NB4 (cell line): ENCODE measurements around the gene SLC2A3.

Source experiments
- POLR2A ChIP-seq: IDR thresholded peaks from 2 replicates; pipeline ENCODE4 v1.6.1; 2011; ENCODE audit warnings: mild to moderate bottlenecking; ENCODE audit not compliant: insufficient read length; ENCODE audit errors: extremely low read depth
- TF ChIP-seq, protein P1 (sequence below): IDR thresholded peaks from one replicate; pipeline ENCODE4 v1.5.1; 2012; ENCODE audit warnings: low read depth, low read length
- TF ChIP-seq, protein P2 (sequence below): IDR thresholded peaks from 2 replicates; pipeline ENCODE4 v1.6.1; 2011; ENCODE audit warnings: low read depth, low read length

DNA sequence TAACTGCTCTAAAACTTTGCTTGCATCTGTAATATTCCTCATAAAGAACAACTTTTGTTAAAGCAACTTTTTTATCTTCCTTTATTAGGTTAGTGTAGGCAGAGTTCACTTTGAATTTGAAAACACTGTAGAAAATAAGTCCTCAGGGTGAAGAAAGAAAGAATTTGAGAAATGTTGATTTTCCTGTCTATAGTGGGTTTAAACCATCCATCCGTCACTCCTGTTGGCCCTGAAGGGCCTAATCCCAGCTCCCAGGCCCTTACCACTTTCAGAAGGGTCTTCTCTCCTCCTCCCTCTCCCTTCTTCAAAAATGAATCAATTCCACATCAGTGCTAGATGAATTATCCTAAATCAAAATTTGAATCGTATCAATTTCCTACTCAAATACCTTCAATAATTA lies 4.9 kb upstream of the SLC2A3 start:
- TF ChIP-seq, protein P1, sequence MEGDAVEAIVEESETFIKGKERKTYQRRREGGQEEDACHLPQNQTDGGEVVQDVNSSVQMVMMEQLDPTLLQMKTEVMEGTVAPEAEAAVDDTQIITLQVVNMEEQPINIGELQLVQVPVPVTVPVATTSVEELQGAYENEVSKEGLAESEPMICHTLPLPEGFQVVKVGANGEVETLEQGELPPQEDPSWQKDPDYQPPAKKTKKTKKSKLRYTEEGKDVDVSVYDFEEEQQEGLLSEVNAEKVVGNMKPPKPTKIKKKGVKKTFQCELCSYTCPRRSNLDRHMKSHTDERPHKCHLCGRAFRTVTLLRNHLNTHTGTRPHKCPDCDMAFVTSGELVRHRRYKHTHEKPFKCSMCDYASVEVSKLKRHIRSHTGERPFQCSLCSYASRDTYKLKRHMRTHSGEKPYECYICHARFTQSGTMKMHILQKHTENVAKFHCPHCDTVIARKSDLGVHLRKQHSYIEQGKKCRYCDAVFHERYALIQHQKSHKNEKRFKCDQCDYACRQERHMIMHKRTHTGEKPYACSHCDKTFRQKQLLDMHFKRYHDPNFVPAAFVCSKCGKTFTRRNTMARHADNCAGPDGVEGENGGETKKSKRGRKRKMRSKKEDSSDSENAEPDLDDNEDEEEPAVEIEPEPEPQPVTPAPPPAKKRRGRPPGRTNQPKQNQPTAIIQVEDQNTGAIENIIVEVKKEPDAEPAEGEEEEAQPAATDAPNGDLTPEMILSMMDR = no peak
- TF ChIP-seq POLR2A = no peak
- TF ChIP-seq, protein P2, sequence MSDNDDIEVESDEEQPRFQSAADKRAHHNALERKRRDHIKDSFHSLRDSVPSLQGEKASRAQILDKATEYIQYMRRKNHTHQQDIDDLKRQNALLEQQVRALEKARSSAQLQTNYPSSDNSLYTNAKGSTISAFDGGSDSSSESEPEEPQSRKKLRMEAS = no peak
